ENCODE measurements around the gene CHD2.

DNA sequence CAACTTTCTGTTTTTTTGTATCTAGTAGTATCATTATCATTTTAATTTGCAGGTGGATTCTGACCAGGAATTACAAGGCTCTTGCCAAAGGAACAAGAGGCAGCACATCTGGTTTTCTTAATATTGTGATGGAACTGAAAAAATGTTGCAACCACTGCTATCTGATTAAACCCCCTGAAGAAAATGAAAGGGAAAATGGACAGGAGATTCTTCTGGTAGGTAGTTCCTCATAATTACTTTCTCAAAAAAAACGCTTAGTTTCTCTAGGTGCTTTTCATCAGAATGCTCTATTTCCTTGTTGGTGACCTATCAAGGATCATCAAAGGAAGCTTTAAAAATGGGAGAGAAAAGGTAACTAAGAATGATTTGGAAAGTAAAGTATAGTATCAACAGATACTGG, 71.6 kb downstream of the CHD2 start:
- TF ChIP-seq, protein P1, sequence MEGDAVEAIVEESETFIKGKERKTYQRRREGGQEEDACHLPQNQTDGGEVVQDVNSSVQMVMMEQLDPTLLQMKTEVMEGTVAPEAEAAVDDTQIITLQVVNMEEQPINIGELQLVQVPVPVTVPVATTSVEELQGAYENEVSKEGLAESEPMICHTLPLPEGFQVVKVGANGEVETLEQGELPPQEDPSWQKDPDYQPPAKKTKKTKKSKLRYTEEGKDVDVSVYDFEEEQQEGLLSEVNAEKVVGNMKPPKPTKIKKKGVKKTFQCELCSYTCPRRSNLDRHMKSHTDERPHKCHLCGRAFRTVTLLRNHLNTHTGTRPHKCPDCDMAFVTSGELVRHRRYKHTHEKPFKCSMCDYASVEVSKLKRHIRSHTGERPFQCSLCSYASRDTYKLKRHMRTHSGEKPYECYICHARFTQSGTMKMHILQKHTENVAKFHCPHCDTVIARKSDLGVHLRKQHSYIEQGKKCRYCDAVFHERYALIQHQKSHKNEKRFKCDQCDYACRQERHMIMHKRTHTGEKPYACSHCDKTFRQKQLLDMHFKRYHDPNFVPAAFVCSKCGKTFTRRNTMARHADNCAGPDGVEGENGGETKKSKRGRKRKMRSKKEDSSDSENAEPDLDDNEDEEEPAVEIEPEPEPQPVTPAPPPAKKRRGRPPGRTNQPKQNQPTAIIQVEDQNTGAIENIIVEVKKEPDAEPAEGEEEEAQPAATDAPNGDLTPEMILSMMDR (IDR thresholded peaks at IDR 0.05; ENCODE audit: insufficient read depth, low read depth, low read length), result no peak
- no peak for TF ChIP-seq EZH2 (IDR thresholded peaks at IDR 0.05; ENCODE audit: insufficient read depth, low read length)

All from astrocyte (in vitro differentiated cells and primary cell).